Cardiac muscle cell (in vitro differentiated cells and primary cell): ENCODE measurements around the gene LILRB2. TPM values are rescaled to one million over a fixed set of nuclear protein-coding genes. Genes with fewer than 3 reads are reported as not detected.

ENCODE experiments used
- DNase-seq, 2 donors: peaks; one replicate each; pipeline versions ENCODE4 v3.0.0 to v3.0.0-alpha.2; 2010 to 2017; ENCODE audit warnings: low read depth in 1 of 2, low spot score in 1 of 2
- H3K27ac ChIP-seq: fragments of 200-600 bp; sonication (generic); 2 replicates; pipeline ENCODE4 v1.5.1; 2016
- H3K27me3 ChIP-seq: fragments of 200-600 bp; sonication (generic); 2 replicates; pipeline ENCODE4 v1.6.0; 2016; ENCODE audit warnings: control low read depth
- H3K36me3 ChIP-seq: fragments of 200-600 bp; sonication (generic); 2 replicates; pipeline ENCODE4 v1.5.1; 2016; ENCODE audit warnings: control low read depth
- H3K4me1 ChIP-seq: fragments of 200-600 bp; sonication (generic); 2 replicates; pipeline ENCODE4 v1.8.1; 2017; ENCODE audit warnings: low read depth, mild to moderate bottlenecking, mixed run types
- H3K4me3 ChIP-seq: fragments of 200-600 bp; sonication (generic); 2 replicates; pipeline ENCODE4 v1.5.1; 2016; ENCODE audit warnings: mild to moderate bottlenecking
- H3K9me3 ChIP-seq: fragments of 200-600 bp; sonication (generic); 2 replicates; pipeline ENCODE4 v1.5.1; 2017; ENCODE audit warnings: low read depth, mild to moderate bottlenecking, control low read depth
- polyA plus RNA-seq: library from polyadenylated mRNA; unstranded; fragments of >200 nt; fragmentation: Nextera tagmentation; extraction: Ambion mirVana; gene quantifications from 2 replicates; pipeline ENCODE4 v1.2.1, GENCODE V29; 2016
- total RNA-seq: library from RNA; depleted of rRNA; stranded (reverse); fragments of >200 nt; gene quantifications from 2 replicates; pipeline ENCODE4 v1.2.3, GENCODE V29; 2016
- TF ChIP-seq, protein P1 (sequence below): IDR thresholded peaks from 2 replicates; pipeline ENCODE4 v1.5.1; 2012; ENCODE audit warnings: low read depth, mild to moderate bottlenecking, low read length

The LILRB2 gene
- total and polyA plus RNA-seq, 2 experiments from 2014 or later: not detected

DNA sequence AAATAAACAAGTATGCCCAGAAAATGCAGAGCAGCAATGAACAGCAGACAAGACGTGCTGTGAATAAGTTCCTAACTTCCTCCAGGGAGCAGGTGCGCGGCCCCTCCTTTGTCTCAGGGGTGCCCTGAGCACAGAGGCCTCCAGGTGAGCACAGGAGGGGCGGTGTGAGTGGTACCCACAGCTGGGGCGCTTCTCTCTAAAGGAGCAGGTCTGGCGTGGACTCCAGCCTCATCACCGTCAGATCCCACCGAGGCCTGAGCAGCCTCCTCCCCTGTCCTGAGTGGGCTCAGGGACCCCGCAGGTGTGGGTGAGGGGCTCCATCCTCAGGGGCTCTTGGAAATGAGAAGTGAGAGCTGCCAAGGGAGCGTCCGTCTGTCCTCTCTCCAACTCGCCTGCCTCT is 28.9 kb upstream of the LILRB2 start:
- no peak for DNase-seq
- no peak overlapping the region for H3K27ac ChIP-seq
- H3K4me1 ChIP-seq: no peaks in the 10 kb centered on the region
- H3K9me3 ChIP-seq: no peaks in the 10 kb centered on the region
- no peak overlapping the region for H3K4me3 ChIP-seq
- TF ChIP-seq, protein P1, sequence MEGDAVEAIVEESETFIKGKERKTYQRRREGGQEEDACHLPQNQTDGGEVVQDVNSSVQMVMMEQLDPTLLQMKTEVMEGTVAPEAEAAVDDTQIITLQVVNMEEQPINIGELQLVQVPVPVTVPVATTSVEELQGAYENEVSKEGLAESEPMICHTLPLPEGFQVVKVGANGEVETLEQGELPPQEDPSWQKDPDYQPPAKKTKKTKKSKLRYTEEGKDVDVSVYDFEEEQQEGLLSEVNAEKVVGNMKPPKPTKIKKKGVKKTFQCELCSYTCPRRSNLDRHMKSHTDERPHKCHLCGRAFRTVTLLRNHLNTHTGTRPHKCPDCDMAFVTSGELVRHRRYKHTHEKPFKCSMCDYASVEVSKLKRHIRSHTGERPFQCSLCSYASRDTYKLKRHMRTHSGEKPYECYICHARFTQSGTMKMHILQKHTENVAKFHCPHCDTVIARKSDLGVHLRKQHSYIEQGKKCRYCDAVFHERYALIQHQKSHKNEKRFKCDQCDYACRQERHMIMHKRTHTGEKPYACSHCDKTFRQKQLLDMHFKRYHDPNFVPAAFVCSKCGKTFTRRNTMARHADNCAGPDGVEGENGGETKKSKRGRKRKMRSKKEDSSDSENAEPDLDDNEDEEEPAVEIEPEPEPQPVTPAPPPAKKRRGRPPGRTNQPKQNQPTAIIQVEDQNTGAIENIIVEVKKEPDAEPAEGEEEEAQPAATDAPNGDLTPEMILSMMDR: no peak
- H3K36me3 ChIP-seq: no peaks in the 10 kb centered on the region
- H3K27me3 ChIP-seq: no peaks in the 10 kb centered on the region

DNA sequence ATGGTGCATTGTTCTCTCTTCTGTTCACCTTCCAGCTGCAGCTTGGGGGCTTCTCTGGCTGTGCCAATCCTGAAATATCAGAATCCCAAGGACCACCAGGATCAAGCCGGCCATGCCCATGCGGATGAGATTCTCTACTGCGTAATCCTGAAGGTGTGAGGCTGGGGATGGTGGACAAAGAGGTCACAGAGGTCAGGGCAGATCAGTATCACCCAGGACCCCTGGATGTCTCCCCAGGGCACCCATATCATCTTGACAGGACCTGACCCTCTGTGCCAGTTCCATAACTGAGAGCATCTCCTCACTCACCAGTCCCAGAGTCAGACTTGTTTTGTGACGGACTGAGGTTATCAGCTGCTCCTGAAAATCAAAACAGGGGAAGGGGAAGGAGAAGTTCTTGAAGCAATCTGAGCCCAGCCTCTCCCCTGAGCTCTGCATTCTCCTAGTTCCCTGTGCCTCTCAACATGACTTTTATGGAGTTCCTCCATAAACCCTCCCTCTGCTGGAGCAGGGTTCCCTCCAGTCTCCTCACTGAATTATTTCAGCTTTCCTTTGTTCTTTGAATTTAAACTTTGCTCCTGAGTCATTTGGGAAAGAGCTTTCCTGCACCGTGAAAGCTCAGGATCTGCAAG is 26.6 kb upstream of the LILRB2 start:
- no peaks in the 10 kb centered on the region for H3K9me3 ChIP-seq
- no peaks in the 10 kb centered on the region for H3K4me1 ChIP-seq
- H3K27me3 ChIP-seq: no peaks in the 10 kb centered on the region
- no peak overlapping the region for H3K4me3 ChIP-seq
- no peak for DNase-seq
- TF ChIP-seq, protein P1: no peak
- no peaks in the 10 kb centered on the region for H3K36me3 ChIP-seq
- H3K27ac ChIP-seq: no peak overlapping the region

DNA sequence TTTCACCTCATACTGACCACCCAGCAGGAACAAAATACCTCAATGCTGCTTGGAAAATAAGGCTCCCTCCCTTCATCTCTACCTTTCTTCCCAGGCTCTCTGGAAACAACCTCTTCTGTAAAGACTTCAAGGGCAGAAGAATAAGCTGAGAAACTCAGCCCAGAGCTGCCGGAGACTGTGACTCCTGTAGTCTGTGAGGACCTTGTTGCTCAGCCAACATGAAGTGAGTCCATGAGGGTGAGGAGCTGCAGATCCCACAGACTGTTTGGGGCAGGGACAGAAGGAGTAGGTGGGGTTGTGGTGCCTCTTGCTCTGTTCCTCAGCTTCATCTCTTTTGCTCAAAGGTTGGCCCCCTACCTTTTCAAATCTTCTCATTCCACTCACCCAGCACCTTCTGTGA is 24.2 kb upstream of the LILRB2 start:
- DNase-seq: no peak
- Histone ChIP-seq H3K36me3 (no peaks in the 10 kb centered on the region), H3K9me3 (no peaks in the 10 kb centered on the region), H3K4me3 (no peak overlapping the region), H3K27ac (no peak overlapping the region), H3K27me3 (peaks cover 5% of the 10 kb centered on the region), H3K4me1 (no peaks in the 10 kb centered on the region)
- TF ChIP-seq, protein P1: no peak

DNA sequence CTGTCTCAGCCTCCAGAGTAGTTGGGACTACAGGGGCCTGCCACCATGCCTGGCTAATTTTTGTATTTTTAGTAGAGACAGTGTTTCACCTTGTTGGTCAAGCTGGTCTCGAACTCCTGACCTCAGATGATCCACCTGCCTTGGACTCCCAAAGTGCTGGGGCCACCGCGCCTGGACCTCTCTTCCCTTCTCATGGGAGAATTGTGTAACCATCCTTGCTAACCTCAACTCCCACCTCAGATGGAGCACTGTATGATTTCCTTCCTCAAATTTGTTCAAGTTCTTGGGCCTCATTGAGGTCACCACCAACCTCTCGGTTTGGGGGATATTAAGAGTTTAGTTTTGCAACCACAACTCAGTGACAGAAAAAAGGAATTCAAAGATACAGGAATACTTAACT is 21.3 kb upstream of the LILRB2 start:
- H3K9me3 ChIP-seq: no peaks in the 10 kb centered on the region
- no peaks in the 10 kb centered on the region for H3K36me3 ChIP-seq
- no peak overlapping the region for H3K27ac ChIP-seq
- no peaks in the 10 kb centered on the region for H3K4me1 ChIP-seq
- H3K4me3 ChIP-seq: no peak overlapping the region
- TF ChIP-seq, protein P1: no peak
- H3K27me3 ChIP-seq: peaks cover 16% of the 10 kb centered on the region
- no peak for DNase-seq

DNA sequence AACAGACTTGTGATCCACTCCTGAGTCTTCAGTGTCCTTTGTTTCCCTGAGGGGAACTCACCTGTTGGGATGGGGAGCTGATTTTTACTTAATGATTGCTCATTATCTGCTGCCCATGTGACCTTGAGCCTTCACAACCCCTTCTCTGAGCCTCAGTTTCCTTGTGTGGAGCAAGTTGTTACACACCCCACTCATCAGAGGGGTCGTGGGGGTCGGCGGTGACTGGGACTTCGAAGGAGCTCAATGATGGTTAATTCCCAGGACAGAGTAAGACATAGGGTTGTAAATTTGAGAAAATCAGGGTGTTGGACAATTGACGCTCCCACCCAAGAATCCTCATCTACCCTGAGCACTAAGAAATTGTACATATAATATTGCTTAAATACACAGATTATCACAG is 18.6 kb upstream of the LILRB2 start:
- Histone ChIP-seq H3K36me3 (no peaks in the 10 kb centered on the region), H3K27me3 (peaks cover 16% of the 10 kb centered on the region), H3K4me3 (no peak overlapping the region), H3K4me1 (no peaks in the 10 kb centered on the region), H3K27ac (no peak overlapping the region), H3K9me3 (no peaks in the 10 kb centered on the region)
- no peak for DNase-seq
- TF ChIP-seq, protein P1: no peak

DNA sequence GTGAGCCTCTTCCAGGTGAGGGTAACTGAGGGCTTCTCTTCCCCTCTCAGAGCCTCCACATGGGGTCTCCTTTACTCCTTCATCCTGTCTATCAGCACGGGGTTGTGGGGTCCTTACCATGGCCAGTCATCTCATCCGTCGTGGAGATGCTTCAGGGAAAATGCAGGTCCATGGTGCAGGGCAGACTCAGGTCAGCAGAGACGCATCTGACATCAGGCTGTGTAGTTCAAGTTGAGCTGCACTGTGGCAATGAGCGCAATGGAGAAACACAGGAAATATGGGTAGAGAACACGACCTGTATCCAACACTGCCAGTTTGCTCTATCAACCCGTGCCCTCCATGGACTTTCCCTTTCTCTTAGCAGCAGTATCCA is 18.2 kb upstream of the LILRB2 start:
- Histone ChIP-seq H3K27me3 (peaks cover 16% of the 10 kb centered on the region), H3K9me3 (no peaks in the 10 kb centered on the region), H3K4me1 (no peaks in the 10 kb centered on the region), H3K4me3 (no peak overlapping the region), H3K27ac (no peak overlapping the region), H3K36me3 (no peaks in the 10 kb centered on the region)
- TF ChIP-seq, protein P1: no peak
- DNase-seq: no peak
